Lower lobe of right lung (tissue), 2 donors: ENCODE measurements around the gene RGP1. TPM values are rescaled to one million over a fixed set of nuclear protein-coding genes. Genes with fewer than 3 reads are reported as not detected.

Experiments
- ATAC-seq, 2 donors: fragments of 200-7000 bp; cut with Tn5 transposase; one replicate each; pipeline ENCODE4 v1.9.1; 2020 to 2022; ENCODE audit warnings: mild to moderate bottlenecking in 2 of 2, moderate library complexity in 2 of 2
- DNase-seq: peaks from one replicate; pipeline ENCODE4 v3.0.0-alpha.2; 2020
- H3K27ac ChIP-seq: fragments of 200-600 bp; one replicate; pipeline ENCODE4 v1.8.0; 2022
- H3K27me3 ChIP-seq: fragments of 200-600 bp; one replicate; pipeline ENCODE4 v1.8.0; 2022; ENCODE audit warnings: low read depth
- H3K36me3 ChIP-seq: fragments of 200-600 bp; one replicate; pipeline ENCODE4 v1.8.0; 2022; ENCODE audit warnings: mild to moderate bottlenecking
- H3K4me1 ChIP-seq: fragments of 200-600 bp; one replicate; pipeline ENCODE4 v1.8.0; 2022
- H3K4me3 ChIP-seq: fragments of 200-600 bp; one replicate; pipeline ENCODE4 v1.8.0; 2022; ENCODE audit warnings: mild to moderate bottlenecking
- H3K9me3 ChIP-seq: fragments of 200-600 bp; one replicate; pipeline ENCODE4 v1.8.0; 2022
- CTCF ChIP-seq: fragments of 200-600 bp; IDR thresholded peaks from one replicate; pipeline ENCODE4 v1.8.0; 2022; ENCODE audit warnings: antibody characterized with exemption, mild to moderate bottlenecking
- intact Hi-C: fragments of 100-400 bp; cut with DNase I; formaldehyde crosslinking; loops from one replicate; pipeline ENCODE4 v1.11.0; 2022
- total RNA-seq: library from RNA; stranded (reverse); fragmentation: NEBNext Ultra II Directional; extraction: Animal tissue kit (Norgen Biotek cat#: 25700); gene quantifications from one replicate; pipeline ENCODE4 v1.2.1, GENCODE V29; 2021
- donor health status: DM: no; HTN: yes; CAD: no; lungs with severe emphysema.

RGP1 gene
- total RNA-seq, 1 donor from 2014 or later: 29.6 TPM

DNA sequence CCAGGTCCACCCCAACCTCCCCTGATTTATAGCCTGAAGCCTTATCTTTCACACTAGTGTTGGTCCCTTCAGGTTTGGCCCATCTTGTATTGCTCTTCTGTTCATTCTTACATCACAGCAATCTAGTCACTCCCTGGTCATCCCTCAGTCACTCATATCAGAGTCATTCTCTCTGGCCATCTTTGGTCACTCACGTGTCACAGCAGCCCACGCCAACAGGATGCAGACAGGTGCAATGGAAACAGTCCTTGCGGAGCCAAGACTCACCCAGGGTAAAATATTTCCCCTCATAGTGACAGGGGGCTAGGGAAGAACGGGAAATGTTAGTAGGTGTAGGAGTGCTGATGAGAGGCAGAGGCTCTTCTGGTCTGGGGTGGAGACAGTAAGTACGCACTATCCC lies 4.4 kb downstream of the RGP1 start:
- Histone ChIP-seq H3K4me3 (no peak overlapping the region), H3K27me3 (no peaks in the 10 kb centered on the region), H3K27ac (no peak overlapping the region), H3K9me3 (no peaks in the 10 kb centered on the region), H3K4me1 (peaks cover 38% of the 10 kb centered on the region), H3K36me3 (peaks cover 42% of the 10 kb centered on the region)
- DNase-seq: no peak
- no peak for ATAC-seq
- intact Hi-C loops: no loop called here
- no peak for TF ChIP-seq CTCF

DNA sequence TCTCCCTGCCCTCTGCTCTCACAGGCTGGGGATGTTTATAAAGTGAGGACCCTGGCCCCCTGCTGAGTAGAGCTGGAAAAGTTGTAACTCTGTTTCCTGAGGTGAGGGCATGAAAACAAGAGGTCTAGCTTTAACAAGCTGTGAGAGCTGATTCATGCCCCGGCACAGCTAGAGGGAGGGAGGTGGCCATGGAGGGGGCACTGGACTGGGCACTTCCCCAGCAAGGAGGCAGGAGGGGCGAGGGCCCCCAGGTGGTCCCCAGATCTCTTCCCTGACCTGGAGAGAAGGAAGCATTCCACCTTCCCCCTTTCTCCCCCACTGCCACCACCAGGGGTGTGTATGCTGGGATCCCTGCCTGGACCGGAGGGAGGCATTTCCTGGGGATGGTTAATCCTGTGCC lies 5.2 kb downstream of the RGP1 start, which contains the start of gene MSMP:
TSS of gene MSMP (minus strand) at position 13 of the 400 bp plus-strand sequence. CDS start 147 bp downstream, outside the sequence.
- intact Hi-C loops: no loop called here
- no peak for ATAC-seq
- no peak for TF ChIP-seq CTCF
- Histone ChIP-seq H3K36me3 (peaks cover 42% of the 10 kb centered on the region), H3K9me3 (no peaks in the 10 kb centered on the region), H3K4me3 (no peak within 1 kb of the TSS), H3K27ac (no peak within 1 kb of the TSS), H3K4me1 (peaks cover 46% of the 10 kb centered on the region), H3K27me3 (no peaks in the 10 kb centered on the region)
- DNase-seq: no peak

DNA sequence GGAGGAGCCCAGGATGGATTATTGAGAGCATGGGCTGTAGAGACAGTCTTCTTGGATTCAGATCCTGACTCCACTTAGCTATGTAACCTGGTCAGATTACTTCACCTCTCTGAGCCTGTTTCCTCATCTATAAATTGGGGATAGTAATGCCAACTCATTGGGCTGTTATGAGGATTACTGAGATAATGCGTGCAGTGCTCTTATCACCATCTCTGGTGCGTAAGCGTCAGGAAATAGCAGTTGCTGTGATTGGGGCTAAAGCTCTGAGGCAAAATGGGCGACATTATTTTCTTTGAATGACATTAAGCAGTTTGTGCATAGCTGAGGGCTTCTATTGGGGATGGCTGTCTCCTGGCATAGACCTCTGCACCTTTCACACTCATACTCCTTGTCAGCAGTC lies 6.0 kb downstream of the RGP1 start:
- Histone ChIP-seq H3K36me3 (peaks cover 42% of the 10 kb centered on the region), H3K9me3 (no peaks in the 10 kb centered on the region), H3K4me1 (peaks cover 43% of the 10 kb centered on the region), H3K27me3 (no peaks in the 10 kb centered on the region), H3K27ac (no peak overlapping the region), H3K4me3 (no peak overlapping the region)
- TF ChIP-seq CTCF: no peak
- no peak for ATAC-seq
- intact Hi-C loops: no loop called here
- DNase-seq: no peak

DNA sequence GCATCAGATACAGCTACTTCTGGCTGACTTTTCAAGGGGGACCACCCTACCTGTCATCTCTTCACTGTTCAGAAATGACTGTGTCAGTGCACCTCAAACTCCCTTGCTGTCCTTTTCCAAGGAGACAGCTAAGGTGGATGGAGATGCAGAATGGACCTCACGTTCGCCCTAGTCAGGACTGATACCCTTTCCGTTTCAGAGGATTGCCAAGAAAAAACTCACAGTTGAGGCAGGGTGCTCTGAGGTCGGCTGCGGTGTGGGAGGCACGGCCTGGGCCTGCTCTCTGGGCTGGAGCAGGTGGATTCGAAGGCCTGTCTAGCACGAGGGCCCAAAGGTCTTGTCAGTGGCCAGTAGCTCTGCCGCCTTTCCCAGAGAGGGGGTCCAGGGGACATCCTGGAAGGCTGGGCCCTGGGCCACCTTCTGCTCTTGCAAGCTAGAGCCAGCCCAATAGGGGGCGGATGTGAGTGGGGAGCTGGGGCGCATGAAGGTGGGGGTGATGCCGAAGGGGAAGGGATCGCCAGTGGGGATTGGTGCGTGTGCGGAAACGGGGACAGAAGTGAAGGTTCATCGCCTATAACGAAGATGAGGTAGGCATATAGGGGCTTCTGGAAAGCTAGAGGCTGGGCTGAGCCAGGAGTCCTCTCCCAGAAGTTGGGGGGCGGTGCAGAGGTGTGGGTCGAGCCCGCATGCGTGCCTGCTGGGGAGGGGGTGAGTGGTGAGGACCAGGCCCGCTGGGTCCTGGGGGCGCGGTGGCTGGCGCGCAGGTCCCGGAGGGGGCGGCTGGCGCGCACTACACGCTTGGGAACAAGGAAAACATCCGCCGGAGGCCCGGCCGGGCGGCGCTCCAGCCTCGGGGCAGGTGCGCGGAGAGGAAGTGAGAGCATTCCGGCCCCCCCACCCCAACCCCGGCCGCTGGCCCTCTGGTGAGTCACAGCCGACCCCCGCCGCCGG lies 7.5 kb downstream of the RGP1 start:
- H3K9me3 ChIP-seq: no peaks in the 10 kb centered on the region
- intact Hi-C loops: no loop called here
- peak overlapping the region; percentile 93 for H3K27ac ChIP-seq
- peaks cover 43% of the 10 kb centered on the region for H3K4me1 ChIP-seq
- no peaks in the 10 kb centered on the region for H3K27me3 ChIP-seq
- DNase-seq: peak; percentile 84
- TF ChIP-seq CTCF: peak; percentile 59
- ATAC-seq: peak; percentile 89 to 90
- H3K36me3 ChIP-seq: peaks cover 32% of the 10 kb centered on the region
- H3K4me3 ChIP-seq: peak overlapping the region; percentile 68

DNA sequence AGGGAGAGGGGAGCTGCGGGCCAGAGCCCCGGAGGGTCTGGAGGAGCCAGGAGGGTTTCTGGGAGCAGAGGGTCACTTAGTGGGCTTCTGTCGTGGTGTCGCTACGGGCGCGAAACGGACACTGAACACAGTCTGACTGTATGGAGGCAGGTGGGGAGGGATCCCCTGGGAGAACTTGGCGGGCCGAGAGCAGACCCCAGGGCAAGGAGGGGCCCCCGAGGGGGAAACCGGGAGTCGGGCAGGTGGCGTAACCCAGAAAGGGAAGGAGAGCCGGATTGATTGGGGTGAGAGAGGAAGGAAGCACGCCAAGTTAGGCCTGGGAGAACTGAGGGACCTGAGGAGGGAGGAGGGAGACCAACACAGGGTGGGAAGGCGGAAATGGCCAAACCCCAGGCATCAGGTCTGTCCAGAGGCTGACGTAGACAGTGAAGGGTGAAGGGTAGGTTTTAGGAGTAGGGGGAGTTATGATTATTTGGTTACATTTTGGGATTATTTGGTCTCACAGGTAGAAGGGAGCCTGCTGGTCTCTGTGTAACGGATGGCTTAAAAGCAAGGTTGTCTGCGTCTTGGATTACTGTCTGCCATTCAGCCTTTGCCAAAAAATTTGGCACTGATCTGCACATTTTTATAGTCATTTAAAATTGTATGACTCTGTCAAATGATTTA lies 8.3 kb downstream of the RGP1 start:
- Histone ChIP-seq H3K27ac (peak overlapping the region; percentile 93), H3K4me3 (peak overlapping the region; percentile 68), H3K27me3 (no peaks in the 10 kb centered on the region), H3K36me3 (peaks cover 24% of the 10 kb centered on the region), H3K9me3 (no peaks in the 10 kb centered on the region), H3K4me1 (peaks cover 43% of the 10 kb centered on the region)
- no peak for TF ChIP-seq CTCF
- DNase-seq: peak; percentile 56
- intact Hi-C loops: no loop called here
- ATAC-seq: peak; percentile 81 to 88
